CD14-positive monocyte (primary cell): ENCODE data around the gene C2orf81. TPM values are rescaled to one million over a fixed set of nuclear protein-coding genes. Genes with fewer than 3 reads are reported as not detected.
A peak's percentile ranks its signal among the peaks of the same experiment; 100 is the strongest.

Experiments used
- DNase-seq, 3 donors: peaks; one replicate each; pipeline ENCODE4 v3.0.0-alpha.2; 2011 to 2022
- H2AFZ ChIP-seq: 2 replicates; pipeline ENCODE4 v1.6.0; 2012; ENCODE audit warnings: mild to moderate bottlenecking, low read depth, low read length, inconsistent platforms; ENCODE audit not compliant: insufficient read depth, poor library complexity, severe bottlenecking
- H3K27ac ChIP-seq, 2 donors: 1 replicate in 1 of 2; 2 replicates in 1 of 2; pipeline ENCODE4 v1.5.1; 2012 to 2013; ENCODE audit warnings: low read length in 2 of 2, control low read depth in 1 of 2, inconsistent platforms in 1 of 2, low read depth in 1 of 2, mild to moderate bottlenecking in 1 of 2
- H3K27me3 ChIP-seq, 2 donors: one replicate each; pipeline versions ENCODE4 v1.6.0 to v1.6.1; 2011 to 2013; ENCODE audit warnings: low read length in 2 of 2; ENCODE audit not compliant: control insufficient read depth in 2 of 2, insufficient read depth in 2 of 2
- H3K36me3 ChIP-seq, 2 donors: replicated peaks in 1 of 2; 1 replicate in 1 of 2; 2 replicates in 1 of 2; pipeline versions ENCODE4 v1.5.1 to v1.6.1; 2012 to 2013; ENCODE audit warnings: low read length in 2 of 2, control low read depth in 1 of 2, inconsistent platforms in 1 of 2, mild to moderate bottlenecking in 1 of 2; ENCODE audit not compliant: insufficient read depth in 2 of 2, control insufficient read depth in 1 of 2
- H3K4me1 ChIP-seq, 2 donors: 1 replicate in 1 of 2; 2 replicates in 1 of 2; pipeline versions ENCODE4 v1.5.1 to v1.6.1; 2012 to 2013; ENCODE audit warnings: low read length in 2 of 2, control low read depth in 1 of 2, inconsistent platforms in 1 of 2, mild to moderate bottlenecking in 1 of 2, moderate library complexity in 1 of 2; ENCODE audit not compliant: insufficient read depth in 2 of 2, control insufficient read depth in 1 of 2
- H3K4me2 ChIP-seq: replicated peaks from 2 replicates; pipeline ENCODE3; 2012; ENCODE audit warnings: low read length, moderate library complexity, mild to moderate bottlenecking; ENCODE audit not compliant: poor library complexity, severe bottlenecking; ENCODE audit errors: extremely low read depth
- H3K4me3 ChIP-seq, 3 experiments: fragments of 200-600 bp in 1 of 3; sonication (generic) in 1 of 3; replicated peaks in 1 of 3; 1 replicate in 2 of 3; 2 replicates in 1 of 3; pipeline ENCODE4 v1.5.1; 2011 to 2013; ENCODE audit warnings: low read length in 3 of 3, mild to moderate bottlenecking in 3 of 3, control low read depth in 2 of 3, low read depth in 2 of 3, inconsistent platforms in 1 of 3, moderate library complexity in 1 of 3
- H3K79me2 ChIP-seq: 2 replicates; pipeline ENCODE4 v1.6.0; 2012; ENCODE audit warnings: mild to moderate bottlenecking, control low read depth, inconsistent platforms, low read length, moderate library complexity; ENCODE audit not compliant: insufficient read depth
- H3K9ac ChIP-seq: 2 replicates; pipeline ENCODE4 v1.6.0; 2017; ENCODE audit warnings: low read length, mild to moderate bottlenecking; ENCODE audit not compliant: insufficient read depth, poor library complexity, severe bottlenecking
- H3K9me3 ChIP-seq, 2 donors: replicated peaks in 1 of 2; 1 replicate in 1 of 2; 2 replicates in 1 of 2; pipeline versions ENCODE4 v1.5.1 to v1.6.1; 2012 to 2013; ENCODE audit warnings: low read length in 2 of 2, control low read depth in 1 of 2; ENCODE audit not compliant: control insufficient read depth in 1 of 2, insufficient read depth in 1 of 2
- H4K20me1 ChIP-seq: 2 replicates; pipeline ENCODE4 v1.6.0; 2012; ENCODE audit warnings: mild to moderate bottlenecking, low read length, control low read depth, moderate library complexity; ENCODE audit not compliant: insufficient read depth
- H3K27ac Mint-ChIP-seq, 7 donors: one replicate each; pipeline ENCODE4 v1.8.0; 2020; ENCODE audit warnings: mild to moderate bottlenecking in 7 of 7, mixed read lengths in 7 of 7, moderate library complexity in 6 of 7, inconsistent platforms in 2 of 7
- H3K27me3 Mint-ChIP-seq, 3 donors: one replicate each; pipeline ENCODE4 v1.8.0; 2021 to 2022; ENCODE audit warnings: low read depth in 3 of 3, mild to moderate bottlenecking in 3 of 3, mixed read lengths in 3 of 3, moderate library complexity in 3 of 3, inconsistent platforms in 1 of 3
- H3K36me3 Mint-ChIP-seq, 2 donors: one replicate each; pipeline ENCODE4 v1.8.0; 2020; ENCODE audit warnings: mixed read lengths in 2 of 2, inconsistent platforms in 1 of 2, mild to moderate bottlenecking in 1 of 2
- H3K4me1 Mint-ChIP-seq: one replicate; pipeline ENCODE4 v1.8.0; 2020; ENCODE audit warnings: mild to moderate bottlenecking, mixed read lengths
- H3K4me3 Mint-ChIP-seq, 2 donors: one replicate each; pipeline ENCODE4 v1.8.0; 2020; ENCODE audit warnings: mild to moderate bottlenecking in 2 of 2, mixed read lengths in 2 of 2, moderate library complexity in 1 of 2
- H3K9me3 Mint-ChIP-seq, 7 donors: one replicate each; pipeline ENCODE4 v1.8.0; 2020 to 2022; ENCODE audit warnings: mixed read lengths in 7 of 7, mild to moderate bottlenecking in 6 of 7, moderate library complexity in 6 of 7, inconsistent platforms in 2 of 7
- CTCF ChIP-seq: fragments of 200-600 bp; IDR thresholded peaks from one replicate; pipeline ENCODE4 v1.8.0; 2022; ENCODE audit warnings: antibody characterized with exemption, mild to moderate bottlenecking
- WGBS: methylation state at CpG from one replicate; pipeline ENCODE4 v1.1.5; 2013; ENCODE audit warnings: missing lambda C conversion rate; ENCODE audit not compliant: insufficient coverage; 5-methylcytosine and 5-hydroxymethylcytosine counted together
- intact Hi-C, 2 donors: fragments of 100-400 bp; cut with micrococcal nuclease; formaldehyde crosslinking; loops; one replicate each; pipeline versions ENCODE4 v1.15.0 to v1.15.1; 2023
- polyA plus RNA-seq, 3 donors: library from polyadenylated mRNA; depleted of rRNA in 1 of 3; unstranded in 2 of 3; stranded (reverse) in 1 of 3; fragments of 300-500 nt in 2 of 3; fragments of >200 nt in 1 of 3; fragmentation: Illumina TruSeq in 2 of 3; gene quantifications; 1 replicate in 2 of 3; 2 replicates in 1 of 3; pipeline ENCODE4 v1.2.3, GENCODE V29; 2012 to 2021

Gene C2orf81
- polyA plus RNA-seq, 3 donors, result 0.49 to 1.7 (median 1.2) TPM

- Histone ChIP-seq H3K79me2 (peaks cover 51% of the 10 kb centered on the region), H3K27me3 (no peaks in the 10 kb centered on the region), H3K9ac (no peak overlapping the region), H3K4me3 (no peak overlapping the region), H3K4me1 (peaks cover 0 to 3% of the 10 kb centered on the region in 2 donors), H4K20me1 (peaks cover 77% of the 10 kb centered on the region), H3K27ac (no peak overlapping the region), H3K4me2 (no peak overlapping the region), H3K36me3 (peaks cover 16 to 49% of the 10 kb centered on the region in 2 donors), H2AFZ (no peak overlapping the region), H3K9me3 (no peaks in the 10 kb centered on the region)
- intact Hi-C loops, result no loop called here
- no peak overlapping the region for H3K4me3 Mint-ChIP-seq
- WGBS, result no CpG with 5 or more reads among the region's 3 CpGs
- H3K27ac Mint-ChIP-seq, result no peak overlapping the region
- TF ChIP-seq CTCF, result no peak
- no peak for DNase-seq
- peaks cover 16% of the 10 kb centered on the region for H3K4me1 Mint-ChIP-seq
- H3K27me3 Mint-ChIP-seq, result no peaks in the 10 kb centered on the region
- H3K36me3 Mint-ChIP-seq, result peaks cover 26 to 41% of the 10 kb centered on the region in 2 donors
- H3K9me3 Mint-ChIP-seq, result no peaks in the 10 kb centered on the region
Observed at GRCh38 chr2:74381751-74382150, 39.7 kb downstream of the C2orf81 start.

- Histone ChIP-seq H3K9ac (peak within 1 kb of the TSS; percentile 27), H4K20me1 (peaks cover 62% of the 10 kb centered on the region), H3K27ac (no peak within 1 kb of the TSS), H3K36me3 (peaks cover 29 to 56% of the 10 kb centered on the region in 2 donors), H3K4me2 (peak within 1 kb of the TSS; percentile 14), H3K27me3 (no peaks in the 10 kb centered on the region), H2AFZ (no peak within 1 kb of the TSS), H3K79me2 (peaks cover 41% of the 10 kb centered on the region), H3K9me3 (no peaks in the 10 kb centered on the region), H3K4me1 (peaks cover 0 to 3% of the 10 kb centered on the region in 2 donors), H3K4me3 (no peak within 1 kb of the TSS)
- Mint-ChIP-seq H3K4me3 (no peak within 1 kb of the TSS), H3K27me3 (no peaks in the 10 kb centered on the region), H3K4me1 (peaks cover 16% of the 10 kb centered on the region), H3K9me3 (no peaks in the 10 kb centered on the region), H3K27ac (peak within 1 kb of the TSS in 5 of 7 donors; percentile 10 to 61 (median 53)), H3K36me3 (peaks cover 38 to 57% of the 10 kb centered on the region in 2 donors)
- no peak for TF ChIP-seq CTCF
- no peak for DNase-seq
- 55% methylated on average over 11 of the region's 14 CpGs for WGBS
- intact Hi-C loops, result no loop called here
Observed at GRCh38 chr2:74379851-74380789, 41.3 kb downstream of the C2orf81 start, which contains the start of gene DCTN1. Gene DCTN1, minus strand, starts transcription at chr2:74380311. Its CDS starts 274 bp downstream, at chr2:74380037.
